SK-N-SH treated with all-trans-retinoic acid at 6 μM for 48 hours (cell line): ENCODE measurements around the gene CNIH1.

ENCODE experiments used
- BACH2 ChIP-seq: fragments of 250-450 bp; sonication (Bioruptor Pico); IDR thresholded peaks from 2 replicates; pipeline ENCODE4 v1.9.0; 2021; ENCODE audit warnings: mild to moderate bottlenecking, borderline replicate concordance
- CREB5 ChIP-seq: fragments of 250-450 bp; sonication (Bioruptor Pico); IDR thresholded peaks from 2 replicates; pipeline ENCODE4 v1.5.1; 2020; ENCODE audit warnings: low read depth, mild to moderate bottlenecking, moderate library complexity
- CSDC2 ChIP-seq: fragments of 250-450 bp; sonication (Bioruptor Pico); IDR thresholded peaks from 2 replicates; pipeline ENCODE4 v1.5.0; 2020; ENCODE audit warnings: mild to moderate bottlenecking, moderate library complexity
- CSRNP3 ChIP-seq: fragments of 250-450 bp; sonication (Bioruptor Pico); IDR thresholded peaks from 2 replicates; pipeline ENCODE4 v1.5.1; 2021; ENCODE audit warnings: mild to moderate bottlenecking, moderate library complexity
- ISL1 ChIP-seq: fragments of 250-450 bp; sonication (Bioruptor Pico); IDR thresholded peaks from 2 replicates; pipeline ENCODE4 v2.1.2; 2022; ENCODE audit warnings: mild to moderate bottlenecking, moderate library complexity
- PATZ1 ChIP-seq: fragments of 250-450 bp; sonication (Bioruptor Pico); IDR thresholded peaks from 2 replicates; pipeline ENCODE4 v1.8.0; 2020; ENCODE audit warnings: mild to moderate bottlenecking, moderate library complexity, borderline replicate concordance
- RARB ChIP-seq: fragments of 250-450 bp; sonication (Bioruptor Pico); IDR thresholded peaks from 2 replicates; pipeline ENCODE4 v1.8.0; 2021; ENCODE audit warnings: mild to moderate bottlenecking, moderate library complexity
- SNAI2 ChIP-seq: fragments of 250-450 bp; sonication (Bioruptor Pico); IDR thresholded peaks from 2 replicates; pipeline ENCODE4 v1.5.0; 2020; ENCODE audit warnings: mild to moderate bottlenecking, moderate library complexity
- TCF4 ChIP-seq: fragments of 250-450 bp; sonication (Bioruptor Pico); IDR thresholded peaks from 2 replicates; pipeline ENCODE4 v1.8.0; 2021; ENCODE audit warnings: mild to moderate bottlenecking, moderate library complexity, borderline replicate concordance
- ZFP3 ChIP-seq: fragments of 250-450 bp; sonication (Bioruptor Pico); IDR thresholded peaks from 2 replicates; pipeline ENCODE4 v1.5.0; 2020; ENCODE audit warnings: mild to moderate bottlenecking, moderate library complexity
- ZNF565 ChIP-seq: fragments of 450-650 bp; formaldehyde crosslinking; conservative IDR thresholded peaks from 2 replicates; pipeline ENCODE4 v1.5.0; 2020; ENCODE audit warnings: low read depth, mild to moderate bottlenecking, moderate library complexity

GRCh38 chr14:54459106-54459505 lies 17.9 kb upstream of the CNIH1 start:
- no peak for TF ChIP-seq ZFP3 (CRISPR knock-in tag)
- no peak for TF ChIP-seq ISL1 (CRISPR knock-in tag)
- no peak for TF ChIP-seq CSRNP3 (CRISPR knock-in tag)
- TF ChIP-seq PATZ1, result no peak
- no peak for TF ChIP-seq TCF4 (CRISPR knock-in tag)
- TF ChIP-seq BACH2, result no peak
- TF ChIP-seq CREB5 (CRISPR knock-in tag), result no peak
- TF ChIP-seq ZNF565 (CRISPR knock-in tag), result no peak
- no peak for TF ChIP-seq SNAI2
- no peak for TF ChIP-seq CSDC2 (CRISPR knock-in tag)
- TF ChIP-seq RARB (CRISPR knock-in tag), result no peak
